ENCODE measurements around the gene TUBE1.

DNA sequence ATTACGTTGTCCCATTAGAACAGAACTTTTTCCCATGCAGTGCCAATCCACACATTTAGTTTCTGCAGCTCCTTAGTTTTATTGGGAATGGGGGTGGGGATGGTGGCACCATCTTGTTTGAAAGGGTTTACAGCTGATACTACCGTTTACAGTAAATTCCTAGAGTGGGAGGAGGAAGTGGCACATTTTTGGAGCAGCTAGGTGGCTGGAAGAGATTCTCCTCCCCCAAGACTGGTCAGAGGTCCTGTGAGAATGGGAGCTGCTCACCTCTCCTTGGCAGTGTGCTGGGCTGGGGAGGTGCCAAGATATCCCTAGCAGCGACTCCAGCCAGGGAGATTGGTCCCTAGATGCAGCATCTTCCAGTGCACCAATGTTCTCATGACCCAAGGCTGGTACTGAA lies 45.7 kb downstream of the TUBE1 start:
- TF ChIP-seq POLR2AphosphoS5 (IDR thresholded peaks at IDR 0.05; ENCODE audit: low read depth), result no peak
- no peak for TF ChIP-seq CTCF (conservative IDR thresholded peaks at IDR 0.05; ENCODE audit: low read depth in 2 of 2)
- TF ChIP-seq CREB1 (CRISPR knock-in tag; IDR thresholded peaks at IDR 0.05; ENCODE audit: low read depth), result no peak
- TF ChIP-seq EZH2 (IDR thresholded peaks at IDR 0.05; ENCODE audit: low read depth, unreplicated experiment), result no peak
- TF ChIP-seq, protein P1, sequence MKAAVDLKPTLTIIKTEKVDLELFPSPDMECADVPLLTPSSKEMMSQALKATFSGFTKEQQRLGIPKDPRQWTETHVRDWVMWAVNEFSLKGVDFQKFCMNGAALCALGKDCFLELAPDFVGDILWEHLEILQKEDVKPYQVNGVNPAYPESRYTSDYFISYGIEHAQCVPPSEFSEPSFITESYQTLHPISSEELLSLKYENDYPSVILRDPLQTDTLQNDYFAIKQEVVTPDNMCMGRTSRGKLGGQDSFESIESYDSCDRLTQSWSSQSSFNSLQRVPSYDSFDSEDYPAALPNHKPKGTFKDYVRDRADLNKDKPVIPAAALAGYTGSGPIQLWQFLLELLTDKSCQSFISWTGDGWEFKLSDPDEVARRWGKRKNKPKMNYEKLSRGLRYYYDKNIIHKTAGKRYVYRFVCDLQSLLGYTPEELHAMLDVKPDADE (IDR thresholded peaks at IDR 0.05), result no peak
- no peak for TF ChIP-seq EZH2phosphoT487 (IDR thresholded peaks at IDR 0.05; ENCODE audit: unreplicated experiment)
- no peak for TF ChIP-seq JUNB (IDR thresholded peaks at IDR 0.05; ENCODE audit: unreplicated experiment)
- TF ChIP-seq REST (IDR thresholded peaks at IDR 0.05; ENCODE audit: unreplicated experiment), result no peak
- no peak for TF ChIP-seq STAT1 (IDR thresholded peaks at IDR 0.05; ENCODE audit: unreplicated experiment)
- no peak for TF ChIP-seq NANOG (IDR thresholded peaks at IDR 0.05; ENCODE audit: borderline replicate concordance)
- TF ChIP-seq ZNF331 (CRISPR knock-in tag; IDR thresholded peaks at IDR 0.05; ENCODE audit: low read depth), result no peak
- no peak for TF ChIP-seq ZNF462 (CRISPR knock-in tag; IDR thresholded peaks at IDR 0.05)
- no peak for TF ChIP-seq ZNF114 (CRISPR knock-in tag; IDR thresholded peaks at IDR 0.05)
